HG03135 (cell line): ENCODE results near the gene ASIC2.

Experiments
- ATAC-seq: cut with Tn5 transposase; IDR thresholded peaks from one replicate; pipeline ENCODE4 v1.9.1; 2021; ENCODE audit warnings: mild to moderate bottlenecking, moderate library complexity; ENCODE audit not compliant: unreplicated experiment

Gene ASIC2

GRCh38 chr17:33292981-33293867, at the start of gene ASIC2:
TSS of gene ASIC2 (minus strand) at chr17:33293295.
- ATAC-seq: no peak

DNA sequence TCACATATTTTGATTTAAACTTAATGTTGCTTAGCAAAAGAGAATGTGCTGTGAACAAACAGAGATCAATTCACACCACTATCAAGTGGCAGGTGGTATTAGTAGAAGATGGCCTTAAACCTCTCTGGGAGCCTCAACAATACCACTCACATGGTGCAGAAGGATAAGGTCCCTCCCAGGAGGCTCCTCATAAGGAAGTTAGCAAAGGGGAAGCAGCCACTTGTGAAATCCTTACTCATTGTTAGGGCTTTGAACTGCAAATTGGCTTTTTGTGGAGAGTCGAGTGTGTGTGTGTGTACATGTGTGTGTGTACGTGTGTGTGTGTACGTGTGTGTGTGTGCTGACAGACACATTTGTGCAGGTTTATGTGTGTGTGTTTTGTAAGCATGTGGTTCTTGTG, 48.9 kb upstream of the ASIC2 start:
- ATAC-seq: no peak

- ATAC-seq: no peak
Measured at GRCh38 chr17:33338242-33338641, 45.1 kb upstream of the ASIC2 start.

- no peak for ATAC-seq
Measured at GRCh38 chr17:33335491-33336173, 42.5 kb upstream of the ASIC2 start.

- ATAC-seq: no peak
Measured at GRCh38 chr17:33334703-33335102, 41.6 kb upstream of the ASIC2 start.

- no peak for ATAC-seq
Measured at GRCh38 chr17:33330877-33331276, 37.8 kb upstream of the ASIC2 start.

DNA sequence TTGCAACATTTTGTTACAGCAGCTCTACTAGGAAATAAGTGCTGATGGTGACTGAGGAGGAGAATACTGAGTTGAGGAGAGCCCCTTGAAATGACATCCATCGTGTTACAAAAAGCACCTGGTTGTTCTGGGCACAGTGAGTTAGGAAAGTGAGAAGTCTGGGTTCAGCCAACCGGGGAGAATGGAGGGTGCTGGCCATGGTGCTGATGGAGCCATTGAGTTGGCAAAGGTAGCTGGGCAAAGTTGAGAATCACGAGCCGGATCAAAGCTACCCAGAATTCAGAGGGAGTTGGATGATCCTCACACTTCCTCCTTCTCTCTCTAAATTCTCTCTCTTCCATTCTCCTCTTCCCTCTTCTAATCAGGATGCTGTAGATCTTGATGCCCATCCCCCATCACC, 35.0 kb upstream of the ASIC2 start:
- no peak for ATAC-seq

GRCh38 chr17:33324736-33325135, 31.6 kb upstream of the ASIC2 start:
- no peak for ATAC-seq

GRCh38 chr17:33322063-33322462, 29.0 kb upstream of the ASIC2 start:
- ATAC-seq: no peak

- no peak for ATAC-seq
Measured at GRCh38 chr17:33318241-33318640, 25.1 kb upstream of the ASIC2 start.

- no peak for ATAC-seq
Measured at GRCh38 chr17:33316746-33317145, 23.7 kb upstream of the ASIC2 start.

DNA sequence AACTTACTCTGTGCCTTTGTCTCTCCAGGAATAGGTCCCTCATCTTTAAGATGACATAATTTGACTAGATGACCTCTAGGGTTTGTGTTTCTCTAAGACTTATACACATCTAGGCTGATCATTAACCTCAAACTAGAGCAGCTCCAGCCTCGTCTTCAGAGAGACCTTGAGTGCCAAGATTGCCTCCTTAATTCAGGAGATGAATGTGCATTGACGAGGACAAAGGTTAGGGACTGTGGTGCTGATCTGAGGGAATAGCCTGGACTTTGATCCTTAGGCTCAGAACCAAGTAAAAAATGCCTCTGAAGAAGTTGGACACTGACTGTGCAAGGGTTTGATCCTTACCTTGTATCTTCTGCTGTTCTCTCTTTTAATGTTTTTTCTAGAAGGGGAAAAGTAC, 17.2 kb upstream of the ASIC2 start:
- no peak for ATAC-seq

DNA sequence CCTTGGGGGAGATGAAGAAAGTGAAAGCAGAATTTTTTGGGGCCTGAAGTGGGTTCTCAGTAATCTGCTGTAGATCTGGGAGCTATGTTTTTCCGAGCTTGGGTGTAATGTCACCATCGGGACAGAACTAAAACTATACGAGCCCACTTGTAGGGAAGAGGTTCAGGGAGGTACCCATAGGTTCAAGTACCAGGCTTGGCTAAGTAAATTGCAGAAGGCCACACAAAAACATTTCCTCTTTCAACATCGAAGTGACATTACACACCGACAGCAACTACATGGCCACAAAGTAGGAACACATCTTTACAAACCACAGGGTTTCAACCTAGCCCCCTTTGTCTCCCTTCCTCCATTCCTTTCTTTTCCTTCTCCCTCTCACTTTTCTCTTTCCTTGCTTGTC, 10.2 kb upstream of the ASIC2 start:
- no peak for ATAC-seq

DNA sequence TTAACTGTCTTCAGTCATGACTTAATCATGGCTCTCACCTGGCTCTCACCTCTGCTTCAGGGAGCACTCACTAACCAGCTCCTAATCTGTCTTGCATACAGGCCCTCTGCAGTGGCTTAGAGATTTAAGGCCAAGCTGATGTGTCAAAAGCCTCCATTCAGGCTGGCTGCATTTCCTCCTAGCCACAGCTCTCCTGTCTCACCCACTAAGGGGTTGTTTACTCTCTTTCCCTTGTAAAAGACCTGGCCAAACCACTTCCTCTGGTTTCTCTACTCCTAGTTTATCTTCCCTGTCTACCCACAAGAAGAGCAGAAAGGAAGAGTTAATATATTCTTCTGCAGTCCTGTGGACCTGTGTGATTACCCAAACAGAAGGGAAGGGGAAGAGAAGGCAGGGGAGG, 9.3 kb upstream of the ASIC2 start:
- no peak for ATAC-seq

GRCh38 chr17:33300241-33300640, 7.1 kb upstream of the ASIC2 start:
- ATAC-seq: no peak

DNA sequence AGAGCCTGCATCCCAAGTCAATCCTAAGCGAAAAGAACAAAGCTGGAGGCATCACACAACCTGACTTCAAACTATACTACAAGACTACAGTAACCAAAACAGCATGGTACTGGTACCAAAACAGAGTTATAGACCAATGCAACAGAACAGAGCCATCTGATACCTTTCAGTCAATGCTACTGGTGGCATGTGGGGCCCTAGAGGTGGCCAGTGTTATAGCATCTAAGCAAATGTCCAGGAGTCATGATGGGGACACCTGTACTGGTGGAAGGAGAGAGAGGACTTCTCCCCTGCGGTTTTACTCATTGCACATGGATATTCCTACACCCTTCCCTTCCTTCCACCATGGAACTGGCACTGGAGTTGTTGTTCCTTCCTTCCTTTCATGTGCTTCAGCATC, 6.0 kb upstream of the ASIC2 start:
- ATAC-seq: no peak

DNA sequence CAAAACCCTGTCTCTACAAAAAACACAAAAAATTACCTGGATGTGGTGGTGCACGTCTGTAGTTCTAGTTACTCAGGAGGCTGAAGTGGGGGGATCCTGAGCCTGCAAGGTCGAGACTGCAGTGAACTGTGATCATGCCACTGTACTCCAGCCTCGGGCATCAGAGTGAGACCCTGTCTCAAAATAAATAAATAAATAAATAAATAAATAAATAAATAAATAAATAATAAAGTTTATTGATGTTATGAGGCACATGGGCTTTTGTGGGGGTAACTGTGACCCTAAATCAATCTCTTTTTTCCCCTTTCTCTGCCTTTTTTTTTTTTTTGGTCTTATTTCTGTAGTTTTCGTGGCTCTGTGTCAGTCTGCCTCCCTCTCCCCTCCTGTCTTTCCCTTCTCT, 4.5 kb upstream of the ASIC2 start:
- ATAC-seq: no peak

DNA sequence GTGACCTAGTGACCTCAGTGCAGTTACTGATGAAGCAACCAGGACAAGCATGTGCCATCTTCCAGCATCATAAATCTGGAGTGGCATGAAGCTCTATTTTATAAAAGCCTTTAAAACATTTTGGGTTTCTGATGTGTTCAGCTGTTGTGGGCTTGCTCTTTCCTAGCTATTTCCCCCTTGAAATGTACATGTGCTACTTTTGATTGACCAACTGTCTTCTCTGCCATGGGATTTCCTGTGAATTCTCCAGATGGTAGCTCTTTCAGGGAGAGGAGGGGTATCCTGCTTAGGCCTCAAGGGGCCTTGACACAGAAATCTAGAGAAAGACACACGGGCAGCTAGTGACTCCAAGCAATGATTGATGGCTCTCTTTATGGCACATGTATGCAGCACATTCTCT, 1.9 kb upstream of the ASIC2 start:
- ATAC-seq: no peak

- ATAC-seq: no peak
Measured at GRCh38 chr17:33292201-33292980, 704 bp downstream of the ASIC2 start.

GRCh38 chr17:33291248-33292200, 1.6 kb downstream of the ASIC2 start:
- no peak for ATAC-seq
